Neuronal stem cell (in vitro differentiated cells): Measurements from ENCODE around the gene CMIP.

Source experiments
- DNase-seq: peaks from one replicate; pipeline ENCODE4 v3.0.0-alpha.2; 2013; ENCODE audit warnings: low spot score
- H2AFZ ChIP-seq: one replicate; pipeline ENCODE4 v1.6.1; 2013; ENCODE audit warnings: mild to moderate bottlenecking, low read length, inconsistent platforms
- H2AK5ac ChIP-seq: 2 replicates; pipeline ENCODE4 v1.6.1; 2013; ENCODE audit warnings: low read depth, mild to moderate bottlenecking, inconsistent platforms, low read length, moderate library complexity, mixed read lengths
- H2BK120ac ChIP-seq: 2 replicates; pipeline ENCODE4 v1.6.1; 2013; ENCODE audit warnings: low read depth, mild to moderate bottlenecking, inconsistent platforms, low read length, moderate library complexity, mixed read lengths
- H2BK12ac ChIP-seq: one replicate; pipeline ENCODE4 v1.6.1; 2013; ENCODE audit warnings: low read length, inconsistent platforms
- H2BK15ac ChIP-seq: 2 replicates; pipeline ENCODE4 v1.6.1; 2013; ENCODE audit warnings: mild to moderate bottlenecking, low read length, inconsistent platforms, mixed read lengths
- H2BK5ac ChIP-seq: one replicate; pipeline ENCODE4 v1.6.1; 2013; ENCODE audit warnings: inconsistent platforms, mild to moderate bottlenecking, low read length, moderate library complexity
- H3K14ac ChIP-seq: one replicate; pipeline ENCODE4 v1.6.1; 2013; ENCODE audit warnings: low read length, inconsistent platforms
- H3K18ac ChIP-seq: 2 replicates; pipeline ENCODE4 v1.6.1; 2013; ENCODE audit warnings: low read length, inconsistent platforms
- H3K23ac ChIP-seq: 2 replicates; pipeline ENCODE4 v1.6.1; 2013; ENCODE audit warnings: low read depth, mild to moderate bottlenecking, mixed read lengths, low read length, inconsistent platforms; ENCODE audit not compliant: poor library complexity
- H3K27ac ChIP-seq: replicated peaks from 3 replicates; pipeline ENCODE4 v1.5.1; 2013; ENCODE audit warnings: low read length, inconsistent platforms
- H3K27me3 ChIP-seq, 3 experiments: 2 replicates each; pipeline ENCODE4 v1.6.1; 2013; ENCODE audit warnings: low read length in 3 of 3, mild to moderate bottlenecking in 2 of 3, inconsistent platforms in 1 of 3, low read depth in 1 of 3, mixed read lengths in 1 of 3, moderate library complexity in 1 of 3; ENCODE audit not compliant: control insufficient read depth in 3 of 3, insufficient read depth in 3 of 3
- H3K36me3 ChIP-seq, 2 donors: replicated peaks in 1 of 2; 2 replicates each; pipeline ENCODE4 v1.6.1; 2013; ENCODE audit warnings: low read length in 2 of 2; ENCODE audit not compliant: control insufficient read depth in 2 of 2, insufficient read depth in 2 of 2
- H3K4ac ChIP-seq: 2 replicates; pipeline ENCODE4 v1.6.1; 2013; ENCODE audit warnings: inconsistent platforms, mild to moderate bottlenecking, low read length, moderate library complexity
- H3K4me1 ChIP-seq, 2 donors: 1 replicate in 1 of 2; 2 replicates in 1 of 2; pipeline ENCODE4 v1.6.1; 2013; ENCODE audit warnings: low read length in 2 of 2, low read depth in 1 of 2; ENCODE audit not compliant: control insufficient read depth in 2 of 2, insufficient read depth in 1 of 2
- H3K4me2 ChIP-seq: one replicate; pipeline ENCODE4 v1.6.1; 2013; ENCODE audit warnings: mild to moderate bottlenecking, low read length, inconsistent platforms; ENCODE audit not compliant: insufficient read depth, poor library complexity, severe bottlenecking
- H3K4me3 ChIP-seq, 2 donors: 2 replicates each; pipeline ENCODE4 v1.5.1; 2013; ENCODE audit warnings: low read length in 2 of 2, mild to moderate bottlenecking in 2 of 2, inconsistent platforms in 1 of 2, moderate library complexity in 1 of 2
- H3K79me1 ChIP-seq: one replicate; pipeline ENCODE4 v1.6.1; 2013; ENCODE audit warnings: low read depth, mild to moderate bottlenecking, inconsistent platforms, low read length, moderate library complexity
- H3K9ac ChIP-seq: one replicate; pipeline ENCODE4 v1.6.1; 2013; ENCODE audit warnings: mild to moderate bottlenecking, low read depth, low read length, inconsistent platforms; ENCODE audit not compliant: poor library complexity
- H3K9me3 ChIP-seq, 2 donors: replicated peaks in 1 of 2; 2 replicates each; pipeline versions ENCODE3 to v1.6.1; 2013; ENCODE audit warnings: low read length in 2 of 2, mild to moderate bottlenecking in 2 of 2, inconsistent platforms in 1 of 2, low read depth in 1 of 2, mixed read lengths in 1 of 2, moderate library complexity in 1 of 2; ENCODE audit not compliant: control insufficient read depth in 2 of 2, insufficient read depth in 1 of 2
- H4K8ac ChIP-seq: one replicate; pipeline ENCODE4 v1.6.1; 2013; ENCODE audit warnings: low read depth, mild to moderate bottlenecking, inconsistent platforms, low read length, moderate library complexity
- H4K91ac ChIP-seq: one replicate; pipeline ENCODE4 v1.6.1; 2013; ENCODE audit warnings: low read length, low read depth, mild to moderate bottlenecking, inconsistent platforms; ENCODE audit not compliant: poor library complexity
- WGBS, 2 donors: extraction: QIAGEN DNeasy Blood & Tissue Kit; methylation state at CpG; one replicate each; pipeline ENCODE4 v1.1.7; 2013; ENCODE audit warnings: missing lambda C conversion rate in 2 of 2, mixed read lengths in 1 of 2; ENCODE audit not compliant: insufficient read length in 2 of 2, insufficient replicate concordance in 1 of 2; ENCODE audit errors: extremely low coverage in 2 of 2; 5-methylcytosine and 5-hydroxymethylcytosine counted together

The CMIP gene

DNA sequence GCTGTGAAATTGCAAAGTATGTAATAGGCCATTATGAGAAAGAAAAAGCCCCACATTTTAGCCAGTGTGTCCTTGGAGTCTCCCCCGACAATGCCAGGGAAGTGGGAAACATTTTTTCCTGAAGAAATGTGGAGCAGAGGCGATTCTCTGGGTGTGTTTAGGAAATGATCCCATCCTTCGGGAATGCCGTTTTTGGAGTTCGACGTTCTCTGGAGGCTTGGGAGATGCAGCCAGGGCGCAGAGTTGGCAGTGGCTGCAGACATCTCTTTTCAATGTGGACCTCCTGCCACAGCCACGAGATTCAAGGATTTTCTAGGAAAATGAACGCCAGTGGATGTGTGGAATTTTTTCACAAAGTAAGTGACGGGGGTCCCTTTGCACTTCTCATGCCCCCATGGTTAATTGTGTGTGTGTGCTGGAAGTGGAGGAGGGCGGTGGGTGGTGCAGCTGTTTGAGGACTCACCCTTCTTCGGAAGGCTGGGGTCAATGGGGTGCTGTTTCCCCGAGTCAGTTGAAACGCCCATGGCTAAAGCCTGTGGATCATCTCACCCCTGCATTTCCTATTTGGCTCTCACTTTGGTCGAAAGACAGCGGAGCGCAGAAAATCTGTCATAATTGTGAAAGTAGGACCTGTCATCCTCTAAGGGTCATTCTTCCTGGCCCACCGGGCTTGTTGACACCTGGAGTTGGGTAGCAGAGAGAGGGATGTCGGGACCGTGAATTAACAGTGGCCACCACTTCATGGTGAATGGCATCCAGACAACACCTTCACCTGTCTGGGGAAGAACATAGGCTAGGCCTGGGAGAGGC is 73.2 kb downstream of the CMIP start:
- peaks cover 8 to 19% of the 10 kb centered on the region in 2 donors for H3K4me1 ChIP-seq
- H3K79me1 ChIP-seq = peaks cover 7% of the 10 kb centered on the region
- H2AK5ac ChIP-seq = no peak overlapping the region
- H3K4me2 ChIP-seq = no peak overlapping the region
- no peak overlapping the region for H2BK5ac ChIP-seq
- no peak overlapping the region for H3K27ac ChIP-seq
- H4K8ac ChIP-seq = no peak overlapping the region
- no peak overlapping the region for H3K9ac ChIP-seq
- H2BK12ac ChIP-seq = no peak overlapping the region
- DNase-seq = no peak
- H2BK15ac ChIP-seq = no peak overlapping the region
- H3K14ac ChIP-seq = no peak overlapping the region
- no peaks in the 10 kb centered on the region for H3K9me3 ChIP-seq
- no peak overlapping the region for H2BK120ac ChIP-seq
- H3K27me3 ChIP-seq = no peaks in the 10 kb centered on the region
- H3K4ac ChIP-seq = no peak overlapping the region
- H2AFZ ChIP-seq = no peak overlapping the region
- H3K36me3 ChIP-seq = peaks cover 2 to 10% of the 10 kb centered on the region in 2 donors
- H3K23ac ChIP-seq = no peak overlapping the region
- no peak overlapping the region for H3K4me3 ChIP-seq
- no peak overlapping the region for H4K91ac ChIP-seq
- WGBS, 2 donors = no CpG with 5 or more reads among the region's 20 CpGs
- no peak overlapping the region for H3K18ac ChIP-seq

DNA sequence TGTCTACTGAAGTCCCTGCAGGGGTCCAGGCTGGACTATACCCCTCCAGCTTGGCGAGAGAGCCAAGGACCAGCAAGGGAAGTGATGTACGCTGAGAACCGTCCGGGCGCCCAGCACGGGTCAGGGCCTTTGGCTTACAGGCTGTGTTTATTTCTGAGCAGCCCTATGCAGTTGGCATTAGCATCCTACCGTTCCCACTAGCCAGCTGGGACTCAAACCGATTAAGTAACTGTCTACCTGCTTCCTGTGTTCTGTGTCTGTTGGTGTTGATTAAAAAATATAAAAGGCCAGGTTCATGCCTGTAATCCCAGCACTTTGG is 73.8 kb downstream of the CMIP start:
- Histone ChIP-seq H4K8ac (no peak overlapping the region), H4K91ac (no peak overlapping the region), H2AK5ac (no peak overlapping the region), H2BK5ac (no peak overlapping the region), H3K36me3 (peaks cover 2 to 10% of the 10 kb centered on the region in 2 donors), H3K14ac (no peak overlapping the region), H3K79me1 (peaks cover 7% of the 10 kb centered on the region), H3K9ac (no peak overlapping the region), H2AFZ (no peak overlapping the region), H3K4me2 (no peak overlapping the region), H2BK120ac (no peak overlapping the region), H3K27me3 (no peaks in the 10 kb centered on the region), H3K9me3 (no peaks in the 10 kb centered on the region), H2BK15ac (no peak overlapping the region), H3K18ac (no peak overlapping the region), H3K4me3 (no peak overlapping the region), H2BK12ac (no peak overlapping the region), H3K4me1 (peaks cover 8 to 16% of the 10 kb centered on the region in 2 donors), H3K27ac (no peak overlapping the region), H3K23ac (no peak overlapping the region), H3K4ac (no peak overlapping the region)
- DNase-seq = no peak
- no CpG with 5 or more reads among the region's 8 CpGs for WGBS, 2 donors

DNA sequence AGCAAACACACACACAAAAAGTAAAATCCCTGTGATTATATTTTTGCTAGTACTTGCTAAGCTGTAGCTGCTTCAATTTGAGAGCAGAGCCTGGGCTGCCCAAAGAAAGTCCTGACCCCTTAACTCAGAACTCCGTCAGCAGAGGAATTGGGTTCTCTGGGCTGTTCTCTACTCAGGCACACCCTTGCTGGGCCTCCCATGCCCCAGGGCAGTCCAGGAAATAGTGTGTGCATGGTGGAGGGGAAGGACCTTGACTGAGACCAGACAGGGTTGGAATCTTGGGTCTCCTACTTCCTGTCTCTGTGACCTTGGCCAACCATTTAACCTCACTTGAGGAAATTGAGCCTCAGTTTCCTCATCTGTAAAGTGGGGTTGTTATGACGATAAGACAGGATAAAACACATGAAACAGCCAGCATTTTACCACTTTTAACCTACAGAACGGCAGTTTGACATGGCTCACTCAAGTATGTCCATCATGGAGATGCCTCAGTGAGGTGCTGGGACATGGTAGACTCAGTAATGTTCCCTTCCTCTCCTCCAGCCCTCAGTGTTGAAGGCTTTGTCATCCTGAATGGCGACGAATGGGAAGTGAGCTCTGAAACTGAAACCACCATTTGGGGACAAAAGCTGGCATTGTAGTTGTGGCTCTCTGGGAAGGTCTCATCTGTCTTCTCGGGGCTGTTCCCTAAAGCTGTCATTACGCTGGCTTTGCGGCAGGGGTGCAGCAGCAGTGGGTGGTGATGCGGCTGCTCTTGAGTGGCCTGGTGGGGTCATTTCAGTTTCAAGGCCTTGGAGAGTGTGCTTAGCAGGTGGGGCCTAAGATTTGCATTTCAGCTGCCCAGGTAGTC is 74.9 kb downstream of the CMIP start:
- H3K36me3 ChIP-seq = peaks cover 2 to 10% of the 10 kb centered on the region in 2 donors
- H3K4me1 ChIP-seq = peaks cover 8 to 9% of the 10 kb centered on the region in 2 donors
- no peak for DNase-seq
- H2AFZ ChIP-seq = no peak overlapping the region
- WGBS, 2 donors = no CpG with 5 or more reads among the region's 9 CpGs
- no peak overlapping the region for H2AK5ac ChIP-seq
- H3K14ac ChIP-seq = no peak overlapping the region
- no peak overlapping the region for H2BK15ac ChIP-seq
- H3K4me2 ChIP-seq = no peak overlapping the region
- H2BK120ac ChIP-seq = no peak overlapping the region
- no peak overlapping the region for H3K4ac ChIP-seq
- H3K18ac ChIP-seq = no peak overlapping the region
- H3K23ac ChIP-seq = no peak overlapping the region
- H3K27ac ChIP-seq = no peak overlapping the region
- H2BK5ac ChIP-seq = no peak overlapping the region
- no peaks in the 10 kb centered on the region for H3K9me3 ChIP-seq
- peaks cover 7% of the 10 kb centered on the region for H3K79me1 ChIP-seq
- H3K9ac ChIP-seq = no peak overlapping the region
- H4K8ac ChIP-seq = no peak overlapping the region
- H2BK12ac ChIP-seq = no peak overlapping the region
- H3K27me3 ChIP-seq = no peaks in the 10 kb centered on the region
- no peak overlapping the region for H3K4me3 ChIP-seq
- H4K91ac ChIP-seq = no peak overlapping the region

DNA sequence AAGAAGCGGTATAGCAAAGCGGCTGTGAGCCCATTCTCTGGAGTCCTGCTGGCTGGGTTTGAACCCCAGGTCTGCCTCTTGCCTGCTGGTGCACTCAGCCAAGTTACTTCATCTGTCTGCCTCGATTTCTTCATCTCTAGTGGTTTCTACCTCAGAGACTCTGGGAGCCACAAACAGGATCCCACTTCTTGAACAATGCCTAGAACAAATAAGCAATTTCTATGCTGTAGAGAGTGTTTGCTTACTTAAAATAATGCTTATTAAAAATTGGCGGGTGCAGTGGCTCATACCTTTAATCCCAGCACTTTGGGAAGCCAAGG is 75.5 kb downstream of the CMIP start:
- no peak overlapping the region for H3K4me3 ChIP-seq

More for the DNA sequence above, 75.5 kb downstream of the CMIP start:
- Histone ChIP-seq H3K14ac (no peak overlapping the region), H2BK120ac (no peak overlapping the region), H2AK5ac (no peak overlapping the region), H2AFZ (no peak overlapping the region), H2BK5ac (no peak overlapping the region), H3K27ac (no peak overlapping the region), H3K23ac (no peak overlapping the region), H4K91ac (no peak overlapping the region), H3K4me1 (peaks cover 6 to 8% of the 10 kb centered on the region in 2 donors), H3K36me3 (peaks cover 2 to 10% of the 10 kb centered on the region in 2 donors), H3K79me1 (peaks cover 3% of the 10 kb centered on the region), H3K9me3 (no peaks in the 10 kb centered on the region), H3K18ac (no peak overlapping the region), H2BK12ac (no peak overlapping the region), H3K9ac (no peak overlapping the region), H4K8ac (no peak overlapping the region), H3K4me2 (no peak overlapping the region), H3K27me3 (no peaks in the 10 kb centered on the region), H3K4ac (no peak overlapping the region), H2BK15ac (no peak overlapping the region)
- WGBS, 2 donors = no CpG with 5 or more reads among the region's 4 CpGs
- DNase-seq = no peak
